A549 (cell line): ENCODE results near the gene GLT6D1.

Experiments
- CHD2 ChIP-seq: fragments of 150-350 bp; IDR thresholded peaks from 2 replicates; pipeline ENCODE4 v1.6.1; 2014; ENCODE audit warnings: low read length; ENCODE audit not compliant: partially characterized antibody
- CTCF ChIP-seq: fragments of >200 bp; sonication (Bioruptor Twin); formaldehyde crosslinking; IDR thresholded peaks from 3 replicates; pipeline ENCODE4 v1.5.1; 2016
- EP300 ChIP-seq, 2 experiments: fragments of >200 bp; sonication (Bioruptor Twin); formaldehyde crosslinking; IDR thresholded peaks; 2 replicates in 1 of 2; 3 replicates in 1 of 2; pipeline ENCODE4 v1.6.1; 2016 to 2017
- HOXA7 ChIP-seq: fragments of 250-450 bp; sonication (Bioruptor Pico); IDR thresholded peaks from 2 replicates; pipeline ENCODE4 v1.5.0; 2020; ENCODE audit warnings: mild to moderate bottlenecking, moderate library complexity
- POLR2A ChIP-seq: IDR thresholded peaks from 2 replicates; pipeline ENCODE4 v1.6.1; 2012; ENCODE audit warnings: mild to moderate bottlenecking, low read length
- RARB ChIP-seq: fragments of 250-450 bp; sonication (Bioruptor Pico); IDR thresholded peaks from 2 replicates; pipeline ENCODE4 v1.8.0; 2021; ENCODE audit warnings: mild to moderate bottlenecking, moderate library complexity
- REST ChIP-seq: fragments of 200-600 bp; sonication (generic); IDR thresholded peaks from 2 replicates; pipeline ENCODE4 v1.6.1; 2016; ENCODE audit warnings: antibody characterized with exemption, mild to moderate bottlenecking, moderate library complexity
- SMC3 ChIP-seq: fragments of >200 bp; sonication (Bioruptor Twin); formaldehyde crosslinking; IDR thresholded peaks from 3 replicates; pipeline ENCODE4 v1.6.1; 2018; ENCODE audit warnings: inconsistent platforms
- USF2 ChIP-seq: fragments of 450-650 bp; IDR thresholded peaks from 2 replicates; pipeline ENCODE4 v1.6.1; 2014; ENCODE audit warnings: antibody characterized with exemption

- TF ChIP-seq REST, result no peak
- TF ChIP-seq SMC3, result no peak
- no peak for TF ChIP-seq USF2
- TF ChIP-seq CTCF, result no peak
- no peak for TF ChIP-seq HOXA7 (CRISPR knock-in tag)
- TF ChIP-seq EP300 (IDR thresholded peaks at IDR 0.05), result no peak
- TF ChIP-seq POLR2A, result no peak
- no peak for TF ChIP-seq RARB (CRISPR knock-in tag)
- TF ChIP-seq CHD2, result no peak
Observed at GRCh38 chr9:135622415-135623020, 16.8 kb downstream of the GLT6D1 start.
